Midbrain (tissue), 1 donor: ENCODE results near the gene HCAR2.
"Not testable (repeated sequence)": the region's sequence is repeated elsewhere in the genome, so short reads cannot be mapped to it uniquely, and the experiment has no call there.

Experiments
- DNase-seq: peaks from one replicate; lab custom pipeline; 2025; lab: John Stamatoyannopoulos, UW

The HCAR2 gene

DNA sequence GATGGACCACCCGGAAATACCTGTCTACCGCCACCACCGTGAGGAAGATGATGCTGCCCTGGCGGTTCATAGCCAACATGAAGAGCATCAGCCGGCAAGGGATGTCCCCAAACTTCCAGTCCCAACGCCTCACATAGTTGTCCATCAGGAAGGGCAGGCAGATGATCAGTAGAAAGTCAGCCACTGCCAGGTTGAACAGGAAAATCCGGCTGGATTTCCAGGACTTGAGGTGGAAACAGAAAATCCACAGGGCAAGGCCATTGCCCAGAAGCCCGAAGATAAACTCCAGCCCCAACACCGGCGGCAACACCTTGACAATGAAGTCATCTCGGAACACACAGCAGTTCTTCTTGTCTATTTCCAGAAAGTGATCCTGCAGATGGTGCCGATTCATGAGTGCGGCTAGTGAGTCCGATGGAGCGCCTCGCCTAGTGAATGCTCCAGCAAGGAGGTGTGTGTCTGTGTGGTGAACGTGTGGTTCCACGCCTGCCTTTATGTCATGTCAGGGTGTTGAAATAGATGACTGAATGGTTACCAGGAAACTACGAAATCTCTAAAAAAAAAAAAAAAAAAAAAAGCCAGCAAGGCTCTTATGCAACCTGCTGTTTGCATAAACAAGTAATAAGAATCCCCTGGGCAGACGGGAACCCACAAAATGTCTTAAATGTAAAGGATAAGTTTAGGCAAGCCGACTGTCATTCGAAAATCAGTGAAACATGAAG is at the start of gene HCAR2:
Gene HCAR2 (minus strand): TSS at position 468 of the 722 bp plus-strand sequence. CDS start 74 bp downstream, at position 394.
- DNase-seq: not testable (repeated sequence)

DNA sequence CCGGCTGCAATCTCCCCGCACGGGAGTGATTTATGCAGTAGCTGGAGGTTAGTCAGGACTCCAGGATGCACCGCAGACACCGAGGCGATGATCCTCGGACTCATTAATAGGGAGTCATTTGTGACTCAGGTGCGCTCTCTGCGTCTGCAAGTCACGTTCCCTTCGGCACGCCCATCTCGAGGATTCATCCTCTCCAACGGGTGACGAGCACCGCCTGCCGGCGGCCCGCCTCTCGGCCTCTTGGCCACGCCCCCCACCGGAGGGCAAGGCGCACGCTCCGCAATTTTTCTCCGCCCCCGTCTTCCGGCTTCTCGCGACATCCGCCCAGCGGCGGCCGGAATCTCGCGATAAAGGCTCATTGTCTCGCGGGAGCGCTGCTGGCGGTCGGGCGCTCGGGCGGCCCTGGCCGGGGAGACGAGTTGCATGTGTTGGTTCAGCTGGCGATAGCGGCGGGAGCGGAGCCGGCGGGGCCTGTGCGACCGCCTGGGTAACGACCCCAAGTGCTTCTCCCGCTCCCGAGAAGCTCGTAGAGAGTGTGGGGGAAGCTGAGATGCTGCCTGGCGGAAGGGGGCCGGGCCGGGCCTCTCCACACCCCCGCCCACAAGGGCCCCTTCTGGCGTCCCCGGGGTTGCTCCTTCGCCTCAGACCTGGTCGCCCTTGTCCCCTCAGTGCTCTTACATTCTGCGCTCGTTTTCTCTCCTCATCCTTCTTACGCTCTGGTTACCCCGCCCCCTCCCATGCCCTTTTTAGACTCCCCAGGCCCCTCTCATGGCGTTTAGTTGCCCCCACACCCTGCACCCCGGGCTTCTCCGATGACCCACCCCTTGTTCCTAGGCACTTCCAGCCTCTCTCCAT is 49.5 kb upstream of the HCAR2 start, which contains the start of gene DENR:
Gene DENR (plus strand): TSS at position 361 of the 855 bp plus-strand sequence. CDS start 878 bp downstream, outside the sequence.
- peak; percentile 96 for DNase-seq

DNA sequence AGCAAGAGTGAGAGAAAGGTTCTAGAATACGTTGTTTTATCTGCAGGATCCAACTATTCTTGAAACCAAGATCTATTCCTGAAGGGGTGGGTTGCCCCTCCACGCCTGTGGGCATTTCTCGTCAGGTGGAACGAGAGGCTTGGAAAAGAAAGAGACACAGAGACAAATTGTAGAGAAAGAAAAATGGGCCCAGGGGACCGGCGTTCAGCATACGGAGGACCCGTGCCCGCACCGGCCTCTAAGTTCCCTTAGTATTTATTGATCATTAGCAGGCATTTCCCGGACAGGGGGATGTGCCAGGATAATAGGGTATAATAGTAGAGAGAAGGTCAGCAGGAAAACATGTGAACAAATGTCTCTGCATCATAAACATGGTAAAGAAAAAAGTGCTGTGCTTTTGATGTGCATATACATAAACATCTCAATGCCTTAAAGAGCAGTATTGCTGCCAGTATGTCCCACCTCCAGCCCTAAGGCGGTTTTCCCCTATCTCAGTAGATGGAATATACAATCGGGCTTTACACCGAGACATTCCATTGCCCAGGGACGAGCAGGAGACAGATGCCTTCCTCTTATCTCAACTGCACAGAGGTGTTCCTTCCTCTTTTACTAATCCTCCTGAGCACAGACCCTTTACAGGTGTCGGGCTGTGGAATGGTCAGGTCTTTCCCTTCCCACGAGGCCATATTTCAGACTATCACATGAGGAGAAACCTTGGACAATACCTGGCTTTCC is 47.8 kb upstream of the HCAR2 start:
- not testable (repeated sequence) for DNase-seq

DNA sequence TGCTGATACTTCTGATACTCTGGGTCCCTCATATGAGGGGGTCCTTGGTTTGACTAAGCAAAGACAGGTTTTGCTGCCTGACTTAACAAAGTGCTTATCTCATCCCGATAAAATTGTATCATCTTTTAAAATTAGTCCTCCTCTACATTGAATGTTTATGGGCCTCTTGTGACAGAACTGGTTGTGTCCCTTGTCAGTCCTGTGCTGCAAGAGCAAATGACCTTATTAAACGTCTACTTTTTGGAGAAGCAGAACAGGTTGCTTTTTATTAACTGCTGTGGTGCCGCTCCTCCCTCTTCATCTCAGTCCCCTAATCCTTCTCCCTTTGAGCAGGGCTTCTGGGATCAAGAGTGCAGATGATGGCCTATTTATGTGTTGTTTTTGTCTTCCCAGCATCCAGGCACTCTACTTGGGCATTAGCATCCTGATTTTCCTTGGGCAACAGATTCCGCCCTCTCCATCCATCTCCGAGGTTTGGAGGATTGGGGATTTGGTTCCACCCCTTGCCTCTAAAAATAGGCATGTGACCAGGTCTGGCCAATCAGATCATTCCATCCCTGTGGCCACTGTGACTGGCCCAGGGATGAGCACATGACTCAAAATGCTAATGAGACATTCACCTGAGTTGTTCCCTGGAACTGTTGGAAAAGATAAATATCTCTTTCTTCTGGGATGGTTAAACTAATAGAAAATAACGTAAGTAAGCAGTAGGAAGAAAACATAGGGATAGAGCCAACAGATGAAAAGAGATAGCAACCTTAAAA is 46.6 kb upstream of the HCAR2 start:
- DNase-seq: no peak

DNA sequence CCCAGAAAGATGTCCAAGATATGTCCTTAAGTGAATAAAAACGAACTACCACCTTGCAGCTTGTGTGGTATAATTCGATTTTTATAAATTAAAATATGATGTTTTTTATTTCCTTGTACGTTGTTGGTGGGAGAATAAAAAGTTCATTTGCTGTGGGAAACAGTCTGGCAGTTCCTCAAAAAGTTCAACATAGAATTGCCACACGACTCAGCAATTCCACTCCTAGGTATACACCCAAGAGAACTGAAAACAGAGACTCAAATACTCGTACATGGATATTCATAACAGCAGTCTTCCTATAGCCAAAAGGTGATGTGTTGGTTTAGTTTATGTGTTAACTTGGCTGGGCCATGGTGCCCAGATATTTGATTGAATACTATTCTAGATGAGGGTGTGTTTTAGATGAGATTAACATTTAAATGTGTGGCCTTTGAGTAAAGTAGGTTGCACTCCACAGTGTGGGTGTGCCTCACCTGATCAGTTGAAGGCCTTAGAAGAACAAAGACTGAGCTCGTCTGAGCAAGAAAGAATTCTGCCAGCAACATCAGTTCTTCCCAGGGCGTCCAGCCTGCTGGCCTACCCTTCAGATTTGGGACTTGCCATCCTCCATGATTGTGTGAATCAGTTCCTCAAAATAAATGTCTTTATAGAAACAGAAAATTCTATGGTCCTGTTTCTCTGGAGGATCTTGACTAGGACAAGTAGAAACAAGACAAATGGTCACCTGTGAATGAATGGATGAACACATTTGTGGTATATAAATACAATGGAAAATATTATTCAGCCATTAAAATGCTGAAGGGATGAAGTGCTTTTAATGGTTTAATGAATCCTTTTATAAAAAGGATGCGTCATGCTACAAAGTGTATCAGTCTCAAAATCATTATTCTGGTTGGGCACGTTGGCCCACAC is 44.3 kb upstream of the HCAR2 start:
- no peak for DNase-seq

DNA sequence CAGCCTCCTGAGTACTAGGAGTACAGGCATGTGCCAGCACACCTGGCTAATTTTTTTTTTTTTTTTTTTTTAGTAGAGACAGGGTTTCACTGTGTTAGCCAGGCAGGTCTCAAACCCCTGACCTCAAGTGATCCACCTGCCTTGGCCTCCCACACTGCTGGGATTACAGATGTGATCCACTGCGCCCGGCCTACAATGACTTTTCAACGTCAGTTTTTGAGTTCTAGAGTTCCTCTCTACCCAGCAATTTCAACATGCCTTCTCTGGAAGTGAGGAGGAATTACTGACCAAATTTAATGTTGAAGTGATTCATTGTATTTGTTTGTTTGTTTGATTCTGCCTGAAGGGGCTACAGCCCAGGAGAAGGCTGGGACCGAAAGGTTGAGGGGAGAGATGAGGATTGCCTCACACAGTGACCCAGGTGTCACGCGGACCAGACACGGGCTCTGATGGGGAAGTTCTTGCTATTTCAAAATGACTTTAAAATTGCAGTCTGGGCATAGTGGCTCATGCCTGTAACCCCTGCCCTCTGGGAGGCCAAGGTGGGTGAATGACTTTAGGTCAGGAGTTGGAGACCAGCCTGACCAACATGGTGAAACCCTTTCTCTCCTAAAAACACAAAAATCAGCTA is 40.9 kb upstream of the HCAR2 start:
- DNase-seq: no peak

DNA sequence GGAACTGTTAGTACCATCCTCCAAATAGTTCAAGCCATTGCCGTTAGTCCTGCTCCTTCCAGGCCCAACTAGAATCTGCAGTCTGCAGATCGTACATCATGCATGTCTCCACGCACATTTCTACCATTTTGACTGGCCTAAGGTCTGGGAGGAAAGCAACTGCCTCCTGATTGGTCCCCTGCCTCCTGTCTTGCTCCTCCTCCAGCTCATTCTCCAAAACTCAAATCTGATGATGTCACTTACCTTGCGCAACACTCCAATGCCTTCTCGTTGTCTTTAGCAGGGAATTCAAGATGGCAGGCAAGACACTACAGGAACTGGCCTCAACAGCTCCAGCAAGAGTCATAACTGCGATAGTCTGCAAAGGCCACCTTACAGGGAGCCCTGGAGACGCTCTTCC is 37.2 kb upstream of the HCAR2 start:
- no peak for DNase-seq

DNA sequence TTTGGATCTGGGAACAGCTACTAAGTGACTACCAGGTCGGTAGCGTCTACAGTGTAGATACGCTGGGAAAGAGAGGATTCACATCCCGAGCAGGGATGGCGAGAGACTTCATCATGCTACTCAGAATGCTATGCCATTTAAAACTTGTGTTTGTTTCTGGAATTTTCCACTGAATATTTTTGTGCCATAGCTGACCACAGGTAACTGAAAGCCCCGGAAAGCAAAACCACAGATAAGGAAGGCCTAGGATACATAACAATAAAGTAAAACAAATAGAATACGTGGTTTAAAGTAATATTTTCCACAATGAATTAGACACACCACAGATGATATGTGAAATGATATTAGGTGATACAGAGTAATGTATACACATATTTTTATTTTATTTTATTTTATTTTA is 35.4 kb upstream of the HCAR2 start:
- no peak for DNase-seq

DNA sequence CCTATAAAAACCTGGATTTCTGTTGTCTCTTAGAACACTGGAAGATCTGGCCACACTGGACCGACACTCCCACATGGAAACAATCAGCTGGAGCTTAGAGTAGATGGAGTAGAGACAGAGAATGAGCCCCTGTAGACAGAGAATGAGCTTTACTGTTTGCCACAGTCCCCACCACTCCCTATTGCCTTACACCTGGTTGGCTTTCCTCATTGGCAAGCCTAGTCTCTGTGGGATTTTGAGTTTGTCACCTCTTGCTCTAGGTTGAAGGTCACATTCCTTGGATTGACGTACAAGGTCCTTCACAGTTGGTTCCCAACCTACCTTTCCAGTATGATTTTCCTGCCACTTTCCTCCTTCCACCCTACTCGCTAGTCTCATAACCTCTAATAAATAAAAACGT is 29.5 kb upstream of the HCAR2 start:
- no peak for DNase-seq

DNA sequence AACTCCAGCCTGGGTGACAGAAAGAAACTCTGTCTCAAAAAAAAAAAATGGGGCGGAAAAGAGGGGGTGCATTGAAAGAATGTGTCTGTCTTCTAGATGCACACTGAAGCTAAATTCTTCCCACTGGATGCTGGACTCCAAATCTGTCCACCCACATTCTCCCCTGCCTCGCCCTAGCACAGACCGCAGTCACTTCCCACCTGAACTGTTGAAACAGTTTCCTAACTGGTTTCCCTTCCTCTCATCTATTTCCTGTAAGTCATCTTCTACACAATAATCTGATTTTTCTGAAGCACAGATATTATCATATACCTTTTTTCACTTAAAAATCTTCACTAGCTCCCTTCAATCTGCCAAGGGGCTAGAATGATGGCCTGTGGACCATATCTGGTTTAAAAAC is 29.0 kb upstream of the HCAR2 start:
- no peak for DNase-seq

DNA sequence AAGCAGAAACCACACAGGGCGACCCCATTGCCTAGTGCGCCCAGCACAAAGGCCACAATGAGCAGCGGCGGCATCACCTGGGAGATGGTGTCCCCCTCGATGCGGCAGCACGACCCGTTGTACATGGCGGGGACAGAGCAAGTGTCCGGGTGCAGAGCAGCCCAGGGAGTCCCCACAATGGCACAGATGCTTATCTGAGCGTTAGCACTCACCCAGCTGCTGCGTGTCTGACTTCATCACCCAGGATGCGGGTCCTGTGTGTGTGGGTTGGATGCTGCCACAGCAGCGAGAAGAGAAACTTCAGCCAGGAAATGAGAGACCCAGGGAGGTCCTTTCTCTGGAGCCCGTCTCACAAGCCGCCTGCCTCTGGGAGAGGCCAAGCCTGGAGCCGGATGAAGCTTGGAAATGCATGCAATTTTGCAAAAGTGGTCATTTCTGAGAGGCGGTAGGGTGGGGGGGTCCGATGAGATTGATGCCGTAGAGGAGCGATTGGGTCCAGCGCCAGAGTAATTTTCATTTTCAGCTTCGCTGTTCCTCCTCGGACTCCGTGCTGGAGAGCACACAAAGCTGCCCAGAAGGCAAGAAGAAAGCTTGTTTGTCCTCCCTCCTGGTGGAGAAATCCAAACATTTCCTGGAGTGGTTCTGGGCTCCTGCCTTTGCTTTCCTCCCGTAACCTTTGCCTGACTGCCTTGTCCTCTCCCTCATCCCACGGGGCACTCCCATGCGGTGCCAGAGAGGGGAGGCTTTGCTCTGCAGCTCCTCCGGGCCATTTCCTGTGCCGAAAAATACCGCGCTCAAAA is 27.3 kb upstream of the HCAR2 start, which contains the start of gene HCAR1:
Gene HCAR1 (minus strand): TSS at position 630 of the 800 bp plus-strand sequence. CDS start 505 bp downstream, at position 125.
- no peak for DNase-seq

DNA sequence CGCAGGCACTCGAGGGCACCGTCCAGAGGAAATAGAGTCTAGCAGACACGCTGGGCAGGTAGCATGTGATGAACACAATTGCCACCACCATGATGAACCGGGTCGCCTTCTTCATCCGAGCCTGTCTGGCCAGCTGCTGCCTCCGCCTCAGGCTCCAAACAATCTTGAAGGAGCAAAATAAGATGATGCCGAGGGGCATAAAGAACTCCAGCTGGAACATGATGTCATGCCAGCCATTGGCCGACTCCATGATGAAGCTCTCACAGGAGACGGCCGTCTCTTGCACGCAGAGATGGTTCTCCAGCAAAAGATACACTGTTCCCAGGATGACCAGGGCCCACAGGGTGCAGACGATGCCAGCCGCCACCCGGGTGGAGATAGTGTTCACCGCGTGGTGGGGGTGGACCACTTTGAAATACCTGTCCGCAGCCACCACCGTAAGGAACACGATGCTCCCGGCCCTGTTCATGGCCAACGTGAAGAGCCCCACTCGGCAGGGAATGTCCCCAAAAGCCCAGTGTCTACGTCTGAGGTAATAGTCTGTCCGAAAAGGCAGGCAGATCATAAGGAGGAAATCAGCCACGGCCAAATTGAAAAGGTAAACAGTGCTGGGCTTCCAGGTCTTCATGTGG is 26.5 kb upstream of the HCAR2 start:
- no peak for DNase-seq

DNA sequence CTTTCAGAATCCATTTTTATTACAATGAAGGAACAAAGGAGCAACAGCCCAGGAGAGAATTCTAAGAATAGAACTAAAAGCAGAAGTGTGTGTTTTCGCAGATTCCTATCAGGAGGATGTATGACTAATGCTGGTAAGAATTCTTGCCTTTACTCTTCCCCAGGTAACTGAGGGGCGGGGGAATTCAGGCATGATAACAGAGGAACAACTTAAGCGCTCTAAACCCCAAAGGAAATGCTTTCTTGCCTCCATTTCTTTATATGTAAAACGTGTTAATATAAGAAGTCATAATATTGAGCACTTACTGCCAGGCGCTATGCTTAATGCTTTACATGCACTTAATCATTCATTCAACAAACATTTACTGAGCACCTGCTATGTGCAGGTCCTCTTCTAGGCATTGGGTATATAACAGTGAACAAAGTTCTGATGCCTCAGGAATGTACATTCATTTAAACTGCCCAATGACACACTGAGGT is 23.0 kb upstream of the HCAR2 start:
- no peak for DNase-seq

DNA sequence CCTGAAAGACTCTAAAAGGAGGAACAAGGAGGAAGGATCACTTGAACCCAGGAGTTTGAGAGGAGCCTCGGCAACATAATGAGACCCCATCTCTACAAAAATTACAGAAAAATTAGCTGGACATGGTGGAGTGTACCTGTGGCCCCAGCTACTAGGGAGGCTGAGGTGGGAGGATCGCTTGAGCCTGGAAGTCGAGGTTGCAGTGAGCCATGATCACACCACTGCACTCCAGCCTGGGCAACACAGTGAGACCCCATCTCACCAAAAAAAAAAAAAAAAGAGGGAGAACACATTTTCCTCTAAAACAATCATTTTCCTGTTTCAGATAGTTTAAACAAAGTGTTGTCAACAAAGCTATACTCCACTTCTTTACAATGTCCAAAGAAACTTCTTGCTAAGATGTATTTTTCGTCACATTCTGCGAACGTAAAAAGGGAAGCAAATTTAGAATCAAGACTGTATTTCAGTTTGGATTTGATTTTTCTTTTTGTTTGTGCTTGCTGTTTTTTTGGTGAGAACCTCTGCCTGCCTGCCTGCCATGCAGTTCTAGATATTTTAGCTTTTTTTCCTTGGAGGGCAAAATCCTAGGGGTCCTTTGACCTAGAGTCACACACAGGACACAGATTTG is 22.4 kb upstream of the HCAR2 start:
- DNase-seq: no peak

DNA sequence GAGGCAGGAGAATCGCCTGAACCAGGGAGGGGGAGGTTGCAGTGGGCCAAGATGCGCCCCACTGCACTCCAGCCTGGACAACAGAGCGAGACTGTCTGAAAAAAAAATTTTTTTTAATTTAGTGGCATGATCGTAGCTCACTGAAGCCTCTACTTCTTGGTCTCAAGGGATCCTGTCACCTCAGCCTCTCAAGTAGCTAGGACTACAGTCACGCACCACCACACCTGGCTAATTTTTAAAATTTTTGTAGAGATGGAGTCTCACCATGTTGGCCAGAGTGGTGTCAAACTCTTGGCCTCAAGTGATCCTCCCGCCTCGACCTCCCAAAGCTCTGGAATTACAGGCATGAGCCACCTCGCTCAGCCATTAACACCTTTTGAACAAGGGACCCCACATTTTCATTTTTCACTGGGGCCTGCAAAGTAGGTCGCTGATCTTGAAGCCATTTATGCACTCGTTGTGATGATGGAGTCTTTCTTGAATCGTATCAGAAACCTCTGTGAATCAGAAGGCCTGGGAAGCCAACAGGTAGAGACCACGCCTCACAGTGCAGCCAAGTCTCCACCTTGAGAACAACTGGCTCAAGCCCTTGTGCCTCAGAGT is 21.6 kb upstream of the HCAR2 start:
- DNase-seq: no peak

DNA sequence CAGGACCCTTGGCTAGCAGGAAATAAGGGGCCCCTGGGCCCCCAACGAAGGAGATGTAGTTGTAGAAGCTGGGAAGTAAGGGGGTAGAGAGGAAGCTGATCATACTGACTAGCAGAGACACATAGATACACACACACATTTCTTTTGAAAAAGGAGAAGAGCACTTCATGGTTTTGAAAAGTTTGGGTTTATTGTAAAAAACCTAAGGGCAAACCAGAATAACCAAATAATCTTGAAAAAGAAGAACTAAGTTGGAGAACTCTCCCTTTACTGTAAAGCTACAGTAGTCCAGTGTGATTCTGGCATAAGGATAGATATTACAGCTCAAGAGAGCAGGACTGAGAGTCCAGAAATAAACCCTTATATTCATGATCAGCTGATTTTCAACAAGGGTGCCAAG is 19.2 kb upstream of the HCAR2 start:
- no peak for DNase-seq

DNA sequence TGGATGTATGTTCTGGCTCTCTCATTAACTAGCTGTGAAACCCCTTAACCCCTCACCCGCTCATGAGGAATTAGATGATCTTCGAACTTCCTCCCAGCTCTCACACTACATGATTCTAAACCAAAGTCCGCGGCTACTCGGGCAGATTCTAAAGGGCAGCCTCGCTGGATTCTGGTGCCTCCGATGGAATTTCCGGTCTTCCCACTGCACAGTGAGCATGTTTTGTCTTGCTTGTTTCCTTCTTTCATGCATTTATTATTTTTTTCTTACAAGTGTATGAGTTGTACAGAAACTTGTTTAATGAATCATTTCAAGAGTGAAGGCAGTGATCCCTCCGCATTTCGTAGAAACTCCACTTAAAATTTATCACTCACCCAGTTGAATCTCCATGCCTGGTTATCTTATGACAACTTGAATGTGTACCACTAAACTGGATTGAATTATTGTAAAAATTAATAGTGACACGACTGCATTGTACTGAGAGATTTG is 17.9 kb upstream of the HCAR2 start:
- no peak for DNase-seq
